ENCODE results near the gene HOXA3. TPM values are rescaled to one million over a fixed set of nuclear protein-coding genes. Genes with fewer than 3 reads are reported as not detected.

The HOXA3 gene
- total RNA-seq, 2 experiments from 2014 or later: not detected

GRCh38 chr7:27118580-27118979, 33.8 kb downstream of the HOXA3 start:
- ChIA-PET POLR2A (no interaction called here), CTCF (interaction anchor here (1.0 kb wide), 1 partner anchor 32 kb away, joined by 3 read pairs; no protein-coding TSS in a partner anchor)
- ATAC-seq (no peak), DNase-seq (no peak)
- Mint-ChIP-seq H3K4me1 (ENCODE audit: low read depth) (no peaks in the 10 kb centered on the region), H3K27me3 (no peaks in the 10 kb centered on the region), H3K9me3 (no peaks in the 10 kb centered on the region), H3K4me3 (no peak overlapping the region), H3K27ac (no peak overlapping the region), H3K36me3 (ENCODE audit: low read depth) (no peaks in the 10 kb centered on the region)
- no peak for TF ChIP-seq CTCF (IDR thresholded peaks at IDR 0.05)
- intact Hi-C loops (cut with micrococcal nuclease): no loop called here

- Mint-ChIP-seq H3K4me1 (ENCODE audit: low read depth) (no peaks in the 10 kb centered on the region), H3K27ac (no peak overlapping the region), H3K4me3 (no peak overlapping the region), H3K36me3 (ENCODE audit: low read depth) (no peaks in the 10 kb centered on the region), H3K27me3 (no peaks in the 10 kb centered on the region), H3K9me3 (no peaks in the 10 kb centered on the region)
- ChIA-PET POLR2A (no interaction called here), CTCF (interaction anchor here (0.8 to 1.0 kb wide), 2 partner anchors 33 to 43 kb away, joined by 3 read pairs; no protein-coding TSS in a partner anchor)
- ATAC-seq (no peak), DNase-seq (no peak)
- TF ChIP-seq CTCF (IDR thresholded peaks at IDR 0.05): no peak
- intact Hi-C loops (cut with micrococcal nuclease): no loop called here
Measured at GRCh38 chr7:27117887-27118491, 34.4 kb downstream of the HOXA3 start.

- Mint-ChIP-seq H3K4me3 (no peak overlapping the region), H3K36me3 (ENCODE audit: low read depth) (no peaks in the 10 kb centered on the region), H3K27me3 (no peaks in the 10 kb centered on the region), H3K27ac (no peak overlapping the region), H3K4me1 (ENCODE audit: low read depth) (no peaks in the 10 kb centered on the region), H3K9me3 (no peaks in the 10 kb centered on the region)
- DNase-seq (no peak), ATAC-seq (no peak)
- POLR2A ChIA-PET: no interaction called here
- intact Hi-C loops (cut with micrococcal nuclease): no loop called here
- CTCF ChIA-PET: interaction anchor here (0.8 kb wide), 1 partner anchor 44 kb away, joined by 3 read pairs; no protein-coding TSS in a partner anchor
- TF ChIP-seq CTCF (IDR thresholded peaks at IDR 0.05): no peak
Measured at GRCh38 chr7:27116962-27117886, 35.2 kb downstream of the HOXA3 start.

GRCh38 chr7:27116031-27116961, 36.1 kb downstream of the HOXA3 start:
- POLR2A ChIA-PET: no interaction called here
- Mint-ChIP-seq H3K9me3 (no peaks in the 10 kb centered on the region), H3K27me3 (no peaks in the 10 kb centered on the region), H3K27ac (no peak overlapping the region), H3K4me1 (ENCODE audit: low read depth) (no peaks in the 10 kb centered on the region), H3K4me3 (no peak overlapping the region), H3K36me3 (ENCODE audit: low read depth) (no peaks in the 10 kb centered on the region)
- CTCF ChIA-PET: no interaction called here
- no peak for DNase-seq
- no peak for TF ChIP-seq CTCF (IDR thresholded peaks at IDR 0.05)
- ATAC-seq: no peak
- intact Hi-C loops (cut with micrococcal nuclease): no loop called here
